HL-60 (cell line): ENCODE measurements around the gene TEAD4.

Experiments
- DNase-seq, 2 experiments: peaks; one replicate each; pipeline ENCODE4 v3.0.0-alpha.2; 2010 to 2020; ENCODE audit warnings: low read depth in 1 of 2, low spot score in 1 of 2
- H3K27ac ChIP-seq: fragments of 250-450 bp; sonication (Bioruptor Pico); replicated peaks from 2 replicates; pipeline ENCODE4 v1.5.1; 2020; ENCODE audit warnings: mild to moderate bottlenecking, moderate library complexity
- H3K27me3 ChIP-seq: fragments of 250-450 bp; sonication (Bioruptor Pico); 2 replicates; pipeline ENCODE4 v1.5.1; 2021; ENCODE audit warnings: mild to moderate bottlenecking, moderate library complexity; ENCODE audit not compliant: insufficient read depth, poor library complexity, severe bottlenecking
- H3K4me3 ChIP-seq: replicated peaks from 2 replicates; pipeline ENCODE4 v1.5.1; 2011; ENCODE audit warnings: mild to moderate bottlenecking, control low read depth, low read length; ENCODE audit not compliant: insufficient read depth
- GABPA ChIP-seq: IDR thresholded peaks from 2 replicates; pipeline ENCODE4 v1.6.1; 2012; ENCODE audit warnings: low read depth
- POLR2AphosphoS5 ChIP-seq: IDR thresholded peaks from 2 replicates; pipeline ENCODE4 v1.6.1; 2012; ENCODE audit warnings: low read depth
- REST ChIP-seq: IDR thresholded peaks from 2 replicates; pipeline ENCODE4 v1.6.1; 2012; ENCODE audit warnings: low read depth; ENCODE audit not compliant: insufficient replicate concordance
- SPI1 ChIP-seq: IDR thresholded peaks from 2 replicates; pipeline ENCODE4 v1.6.1; 2012; ENCODE audit warnings: low read depth, mild to moderate bottlenecking, borderline replicate concordance
- TF ChIP-seq, protein P1 (sequence below): IDR thresholded peaks from one replicate; pipeline ENCODE4 v1.5.1; 2011; ENCODE audit warnings: low read length, control low read depth, inconsistent platforms; ENCODE audit not compliant: insufficient read depth

The TEAD4 gene

DNA sequence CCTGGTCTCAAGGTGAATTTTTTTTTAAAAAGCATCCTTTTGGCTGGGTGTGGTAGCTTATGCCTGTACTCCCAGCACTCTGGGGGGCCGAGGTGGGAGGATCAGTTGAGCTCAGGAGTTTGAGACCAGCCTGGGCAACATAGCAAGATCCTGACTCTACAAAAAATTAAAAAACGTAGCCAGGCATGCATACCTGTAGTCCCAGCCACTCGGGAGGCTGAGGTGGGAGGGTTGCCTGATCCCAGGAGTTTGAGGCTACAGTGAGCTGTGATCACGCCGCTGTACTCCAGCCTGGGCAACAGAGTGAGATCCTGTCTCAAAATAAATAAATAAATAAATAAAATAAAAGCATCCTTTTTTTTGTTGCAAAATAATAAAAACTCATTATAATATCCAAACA lies 130.4 kb downstream of the TEAD4 start:
- Histone ChIP-seq H3K27me3 (peaks cover 3% of the 10 kb centered on the region), H3K27ac (no peak overlapping the region), H3K4me3 (no peak overlapping the region)
- TF ChIP-seq REST (no peak), POLR2AphosphoS5 (no peak), SPI1 (no peak), GABPA (no peak)
- TF ChIP-seq, protein P1, sequence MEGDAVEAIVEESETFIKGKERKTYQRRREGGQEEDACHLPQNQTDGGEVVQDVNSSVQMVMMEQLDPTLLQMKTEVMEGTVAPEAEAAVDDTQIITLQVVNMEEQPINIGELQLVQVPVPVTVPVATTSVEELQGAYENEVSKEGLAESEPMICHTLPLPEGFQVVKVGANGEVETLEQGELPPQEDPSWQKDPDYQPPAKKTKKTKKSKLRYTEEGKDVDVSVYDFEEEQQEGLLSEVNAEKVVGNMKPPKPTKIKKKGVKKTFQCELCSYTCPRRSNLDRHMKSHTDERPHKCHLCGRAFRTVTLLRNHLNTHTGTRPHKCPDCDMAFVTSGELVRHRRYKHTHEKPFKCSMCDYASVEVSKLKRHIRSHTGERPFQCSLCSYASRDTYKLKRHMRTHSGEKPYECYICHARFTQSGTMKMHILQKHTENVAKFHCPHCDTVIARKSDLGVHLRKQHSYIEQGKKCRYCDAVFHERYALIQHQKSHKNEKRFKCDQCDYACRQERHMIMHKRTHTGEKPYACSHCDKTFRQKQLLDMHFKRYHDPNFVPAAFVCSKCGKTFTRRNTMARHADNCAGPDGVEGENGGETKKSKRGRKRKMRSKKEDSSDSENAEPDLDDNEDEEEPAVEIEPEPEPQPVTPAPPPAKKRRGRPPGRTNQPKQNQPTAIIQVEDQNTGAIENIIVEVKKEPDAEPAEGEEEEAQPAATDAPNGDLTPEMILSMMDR, result no peak
- DNase-seq, result no peak
